Measurements from ENCODE around the gene MAMSTR. TPM values are rescaled to one million over a fixed set of nuclear protein-coding genes. Genes with fewer than 3 reads are reported as not detected.
"Not testable (repeated sequence)": the region's sequence is repeated elsewhere in the genome, so short reads cannot be mapped to it uniquely, and the experiment has no call there.

The MAMSTR gene
- total and polyA plus RNA-seq, 9 donors: 29.2 to 160 (median 93.1) TPM

- 84% methylated on average over 3 of the region's 3 CpGs for WGBS (ENCODE audit: insufficient coverage)
- Histone ChIP-seq H3K4me1 (ENCODE audit: control insufficient read depth, insufficient read depth, low read length) (no peaks in the 10 kb centered on the region), H3K27ac (ENCODE audit: low read length) (no peak overlapping the region), H3K9me3 (replicated peaks; ENCODE audit: control insufficient read depth, low read depth, low read length) (no peaks in the 10 kb centered on the region), H3K36me3 (ENCODE audit: control insufficient read depth, insufficient read depth, low read length) (no peaks in the 10 kb centered on the region), H3K4me3 (ENCODE audit: low read length) (no peak overlapping the region), H3K27me3 (ENCODE audit: control insufficient read depth, insufficient read depth, low read length) (no peaks in the 10 kb centered on the region)
- no peak for DNase-seq
Measured at GRCh38 chr19:48687776-48688175, 31.7 kb downstream of the MAMSTR start.

GRCh38 chr19:48686637-48687036 lies 32.9 kb downstream of the MAMSTR start:
- H3K36me3 ChIP-seq (ENCODE audit: control insufficient read depth, insufficient read depth, low read length); H3K9me3 ChIP-seq (replicated peaks; ENCODE audit: control insufficient read depth, low read depth, low read length); H3K4me3 ChIP-seq (ENCODE audit: low read length); DNase-seq; H3K27me3 ChIP-seq (ENCODE audit: control insufficient read depth, insufficient read depth, low read length); H3K4me1 ChIP-seq (ENCODE audit: control insufficient read depth, insufficient read depth, low read length); H3K27ac ChIP-seq (ENCODE audit: low read length): not testable (repeated sequence)
- 90% methylated on average over 4 of the region's 7 CpGs for whole genome bisulfite sequencing (ENCODE audit: insufficient coverage)

- H3K36me3 ChIP-seq (ENCODE audit: control insufficient read depth, insufficient read depth, low read length): no peaks in the 10 kb centered on the region
- H3K4me1 ChIP-seq (ENCODE audit: control insufficient read depth, insufficient read depth, low read length): peaks cover 2% of the 10 kb centered on the region
- DNase-seq: no peak
- no peaks in the 10 kb centered on the region for H3K9me3 ChIP-seq (replicated peaks; ENCODE audit: control insufficient read depth, low read depth, low read length)
- H3K4me3 ChIP-seq (ENCODE audit: low read length): no peak overlapping the region
- H3K27ac ChIP-seq (ENCODE audit: low read length): no peak overlapping the region
- WGBS (ENCODE audit: insufficient coverage): 57% methylated on average over 1 of the region's 3 CpGs
- H3K27me3 ChIP-seq (ENCODE audit: control insufficient read depth, insufficient read depth, low read length): no peaks in the 10 kb centered on the region
Measured at GRCh38 chr19:48686088-48686487, 33.4 kb downstream of the MAMSTR start.

GRCh38 chr19:48685583-48685982 lies 33.9 kb downstream of the MAMSTR start:
- H3K9me3 ChIP-seq (replicated peaks; ENCODE audit: control insufficient read depth, low read depth, low read length): no peaks in the 10 kb centered on the region
- no peak overlapping the region for H3K4me3 ChIP-seq (ENCODE audit: low read length)
- no peaks in the 10 kb centered on the region for H3K27me3 ChIP-seq (ENCODE audit: control insufficient read depth, insufficient read depth, low read length)
- 84% methylated on average over 2 of the region's 9 CpGs for WGBS (ENCODE audit: insufficient coverage)
- no peaks in the 10 kb centered on the region for H3K36me3 ChIP-seq (ENCODE audit: control insufficient read depth, insufficient read depth, low read length)
- no peak overlapping the region for H3K27ac ChIP-seq (ENCODE audit: low read length)
- no peak for DNase-seq
- peaks cover 6% of the 10 kb centered on the region for H3K4me1 ChIP-seq (ENCODE audit: control insufficient read depth, insufficient read depth, low read length)

- no peak overlapping the region for H3K27ac ChIP-seq (ENCODE audit: low read length)
- H3K4me1 ChIP-seq (ENCODE audit: control insufficient read depth, insufficient read depth, low read length): peaks cover 6% of the 10 kb centered on the region
- H3K4me3 ChIP-seq (ENCODE audit: low read length): peak overlapping the region; percentile 12
- WGBS (ENCODE audit: insufficient coverage): 38% methylated on average over 10 of the region's 11 CpGs
- no peaks in the 10 kb centered on the region for H3K27me3 ChIP-seq (ENCODE audit: control insufficient read depth, insufficient read depth, low read length)
- H3K9me3 ChIP-seq (replicated peaks; ENCODE audit: control insufficient read depth, low read depth, low read length): no peaks in the 10 kb centered on the region
- H3K36me3 ChIP-seq (ENCODE audit: control insufficient read depth, insufficient read depth, low read length): no peaks in the 10 kb centered on the region
- peak; percentile 87 for DNase-seq
Measured at GRCh38 chr19:48683349-48683748, 36.2 kb downstream of the MAMSTR start.

- H3K4me1 ChIP-seq (ENCODE audit: control insufficient read depth, insufficient read depth, low read length): peaks cover 6% of the 10 kb centered on the region
- no peak overlapping the region for H3K4me3 ChIP-seq (ENCODE audit: low read length)
- no peak overlapping the region for H3K27ac ChIP-seq (ENCODE audit: low read length)
- H3K27me3 ChIP-seq (ENCODE audit: control insufficient read depth, insufficient read depth, low read length): no peaks in the 10 kb centered on the region
- no peaks in the 10 kb centered on the region for H3K9me3 ChIP-seq (replicated peaks; ENCODE audit: control insufficient read depth, low read depth, low read length)
- 67% methylated on average over 5 of the region's 7 CpGs for WGBS (ENCODE audit: insufficient coverage)
- H3K36me3 ChIP-seq (ENCODE audit: control insufficient read depth, insufficient read depth, low read length): no peaks in the 10 kb centered on the region
- peak; percentile 27 for DNase-seq
Measured at GRCh38 chr19:48681127-48681470, 38.4 kb downstream of the MAMSTR start.

- 89% methylated on average over 42 of the region's 45 CpGs for WGBS (ENCODE audit: insufficient coverage)
- H3K27ac ChIP-seq (ENCODE audit: low read length): no peak overlapping the region
- no peaks in the 10 kb centered on the region for H3K36me3 ChIP-seq (ENCODE audit: control insufficient read depth, insufficient read depth, low read length)
- no peaks in the 10 kb centered on the region for H3K9me3 ChIP-seq (replicated peaks; ENCODE audit: control insufficient read depth, low read depth, low read length)
- H3K4me3 ChIP-seq (ENCODE audit: low read length): no peak overlapping the region
- no peak for DNase-seq
- peaks cover 11% of the 10 kb centered on the region for H3K4me1 ChIP-seq (ENCODE audit: control insufficient read depth, insufficient read depth, low read length)
- no peaks in the 10 kb centered on the region for H3K27me3 ChIP-seq (ENCODE audit: control insufficient read depth, insufficient read depth, low read length)
Measured at GRCh38 chr19:48680436-48681126, 38.9 kb downstream of the MAMSTR start.

GRCh38 chr19:48680006-48680405 lies 39.5 kb downstream of the MAMSTR start:
- H3K9me3 ChIP-seq (replicated peaks; ENCODE audit: control insufficient read depth, low read depth, low read length); DNase-seq; H3K27me3 ChIP-seq (ENCODE audit: control insufficient read depth, insufficient read depth, low read length); H3K36me3 ChIP-seq (ENCODE audit: control insufficient read depth, insufficient read depth, low read length); H3K27ac ChIP-seq (ENCODE audit: low read length); H3K4me3 ChIP-seq (ENCODE audit: low read length): not testable (repeated sequence)
- WGBS (ENCODE audit: insufficient coverage): 76% methylated on average over 5 of the region's 19 CpGs
- peaks cover 17% of the 10 kb centered on the region for H3K4me1 ChIP-seq (ENCODE audit: control insufficient read depth, insufficient read depth, low read length)

GRCh38 chr19:48678201-48678600 lies 41.3 kb downstream of the MAMSTR start:
- H3K27me3 ChIP-seq (ENCODE audit: control insufficient read depth, insufficient read depth, low read length): peaks cover 2% of the 10 kb centered on the region
- H3K4me3 ChIP-seq (ENCODE audit: low read length): no peak overlapping the region
- no peak overlapping the region for H3K27ac ChIP-seq (ENCODE audit: low read length)
- H3K9me3 ChIP-seq (replicated peaks; ENCODE audit: control insufficient read depth, low read depth, low read length): no peaks in the 10 kb centered on the region
- no CpG with 5 or more reads among the region's 4 CpGs for WGBS (ENCODE audit: insufficient coverage)
- no peaks in the 10 kb centered on the region for H3K36me3 ChIP-seq (ENCODE audit: control insufficient read depth, insufficient read depth, low read length)
- no peak for DNase-seq
- peaks cover 19% of the 10 kb centered on the region for H3K4me1 ChIP-seq (ENCODE audit: control insufficient read depth, insufficient read depth, low read length)

- 86% methylated on average over 12 of the region's 13 CpGs for WGBS (ENCODE audit: insufficient coverage)
Measured at GRCh38 chr19:48676887-48677286, 42.6 kb downstream of the MAMSTR start.

GRCh38 chr19:48676487-48676886 lies 43.0 kb downstream of the MAMSTR start:
- H3K4me3 ChIP-seq (ENCODE audit: low read length): no peak overlapping the region
- no peaks in the 10 kb centered on the region for H3K9me3 ChIP-seq (replicated peaks; ENCODE audit: control insufficient read depth, low read depth, low read length)
- no peaks in the 10 kb centered on the region for H3K36me3 ChIP-seq (ENCODE audit: control insufficient read depth, insufficient read depth, low read length)
- H3K27ac ChIP-seq (ENCODE audit: low read length): no peak overlapping the region
- peaks cover 2% of the 10 kb centered on the region for H3K27me3 ChIP-seq (ENCODE audit: control insufficient read depth, insufficient read depth, low read length)
- WGBS (ENCODE audit: insufficient coverage): 84% methylated on average over 12 of the region's 17 CpGs
- peaks cover 31% of the 10 kb centered on the region for H3K4me1 ChIP-seq (ENCODE audit: control insufficient read depth, insufficient read depth, low read length)
- DNase-seq: no peak

More at GRCh38 chr19:48676887-48677286, 42.6 kb downstream of the MAMSTR start:
- Histone ChIP-seq H3K27ac (ENCODE audit: low read length) (no peak overlapping the region), H3K4me1 (ENCODE audit: control insufficient read depth, insufficient read depth, low read length) (peaks cover 29% of the 10 kb centered on the region), H3K9me3 (replicated peaks; ENCODE audit: control insufficient read depth, low read depth, low read length) (no peaks in the 10 kb centered on the region), H3K36me3 (ENCODE audit: control insufficient read depth, insufficient read depth, low read length) (no peaks in the 10 kb centered on the region), H3K27me3 (ENCODE audit: control insufficient read depth, insufficient read depth, low read length) (peaks cover 2% of the 10 kb centered on the region), H3K4me3 (ENCODE audit: low read length) (no peak overlapping the region)
- no peak for DNase-seq
